CMK (cell line): ENCODE data around the gene MS4A8.
"Not testable (repeated sequence)": the region's sequence is repeated elsewhere in the genome, so short reads cannot be mapped to it uniquely, and the experiment has no call there.

Experiments used
- DNase-seq: peaks from one replicate; pipeline ENCODE4 v3.0.0-alpha.2; 2010; ENCODE audit warnings: low read depth

MS4A8 gene

GRCh38 chr11:60725592-60725991 is 26.2 kb downstream of the MS4A8 start:
- no peak for DNase-seq

- no peak for DNase-seq
These were observed 32.2 kb downstream of the MS4A8 start for GRCh38 chr11:60731586-60731985.

GRCh38 chr11:60734279-60734678 is 34.9 kb downstream of the MS4A8 start:
- DNase-seq = no peak

GRCh38 chr11:60739114-60739513 is 39.7 kb downstream of the MS4A8 start:
- DNase-seq = no peak

GRCh38 chr11:60740573-60740972 is 41.2 kb downstream of the MS4A8 start:
- no peak for DNase-seq

- DNase-seq = no peak
These were observed 42.0 kb downstream of the MS4A8 start for GRCh38 chr11:60741421-60741820.

- no peak for DNase-seq
These were observed 43.6 kb downstream of the MS4A8 start for GRCh38 chr11:60743058-60743457.

GRCh38 chr11:60744114-60744513 is 44.7 kb downstream of the MS4A8 start:
- no peak for DNase-seq

GRCh38 chr11:60747359-60747873 is 48.0 kb downstream of the MS4A8 start:
- no peak for DNase-seq

GRCh38 chr11:60748225-60748624 is 48.8 kb downstream of the MS4A8 start:
- no peak for DNase-seq

GRCh38 chr11:60748821-60749220 is 49.4 kb downstream of the MS4A8 start:
- DNase-seq = no peak

GRCh38 chr11:60750911-60751310 is 51.5 kb downstream of the MS4A8 start:
- no peak for DNase-seq

GRCh38 chr11:60753309-60753708 is 53.9 kb downstream of the MS4A8 start:
- DNase-seq = no peak

- no peak for DNase-seq
These were observed 55.5 kb downstream of the MS4A8 start for GRCh38 chr11:60754887-60755286.

- no peak for DNase-seq
These were observed 57.1 kb downstream of the MS4A8 start, which contains the start of gene MS4A15 for GRCh38 chr11:60756307-60757032. TSS of gene MS4A15 (plus strand) at chr11:60756867. CDS start at chr11:60763734, 6,867 bp downstream.

- no peak for DNase-seq
These were observed 57.9 kb downstream of the MS4A8 start for GRCh38 chr11:60757231-60757800.

GRCh38 chr11:60758671-60759070 is 59.3 kb downstream of the MS4A8 start:
- not testable (repeated sequence) for DNase-seq

- DNase-seq = not testable (repeated sequence)
These were observed 60.2 kb downstream of the MS4A8 start for GRCh38 chr11:60759438-60760225.

GRCh38 chr11:60761436-60762190 is 62.2 kb downstream of the MS4A8 start:
- DNase-seq = no peak

- DNase-seq = no peak
These were observed 63.7 kb downstream of the MS4A8 start for GRCh38 chr11:60762851-60763691.
